ENCODE measurements around the gene MARK1. TPM values are rescaled to one million over a fixed set of nuclear protein-coding genes. Genes with fewer than 3 reads are reported as not detected.

The MARK1 gene
- total RNA-seq, 1 donor from 2014 or later, result 34.8 TPM

- no peak for DNase-seq (ENCODE audit: low spot score)
Observed at GRCh38 chr1:220711056-220711809, 183.3 kb downstream of the MARK1 start.

Other genes with a start within 250 kb of the MARK1 start
- 13.1 TPM for gene C1orf115, start 162.2 kb downstream of the MARK1 start, total RNA-seq
- gene MTARC2, start 220.2 kb downstream of the MARK1 start, total RNA-seq, result 18.8 TPM

Data from ureter (tissue), 1 donor.